ENCODE data around the gene DISC1.
"Not testable (repeated sequence)": the region's sequence is repeated elsewhere in the genome, so short reads cannot be mapped to it uniquely, and the experiment has no call there.

GRCh38 chr1:231593264-231593663 lies 33.3 kb upstream of the DISC1 start:
- TF ChIP-seq ELF4 (IDR thresholded peaks at IDR 0.05); TARDBP (IDR thresholded peaks at IDR 0.05); FOXM1 (IDR thresholded peaks at IDR 0.05; ENCODE audit: borderline replicate concordance); ARNT (IDR thresholded peaks at IDR 0.05): not testable (repeated sequence)
